ENCODE data around the gene COL21A1. TPM values are rescaled to one million over a fixed set of nuclear protein-coding genes. Genes with fewer than 3 reads are reported as not detected.

Gene COL21A1
- 0.42 to 1.6 TPM (median 0.64 TPM) in 5 replicates for total RNA-seq (2022; extraction: Qiagen RNA extraction)

DNA sequence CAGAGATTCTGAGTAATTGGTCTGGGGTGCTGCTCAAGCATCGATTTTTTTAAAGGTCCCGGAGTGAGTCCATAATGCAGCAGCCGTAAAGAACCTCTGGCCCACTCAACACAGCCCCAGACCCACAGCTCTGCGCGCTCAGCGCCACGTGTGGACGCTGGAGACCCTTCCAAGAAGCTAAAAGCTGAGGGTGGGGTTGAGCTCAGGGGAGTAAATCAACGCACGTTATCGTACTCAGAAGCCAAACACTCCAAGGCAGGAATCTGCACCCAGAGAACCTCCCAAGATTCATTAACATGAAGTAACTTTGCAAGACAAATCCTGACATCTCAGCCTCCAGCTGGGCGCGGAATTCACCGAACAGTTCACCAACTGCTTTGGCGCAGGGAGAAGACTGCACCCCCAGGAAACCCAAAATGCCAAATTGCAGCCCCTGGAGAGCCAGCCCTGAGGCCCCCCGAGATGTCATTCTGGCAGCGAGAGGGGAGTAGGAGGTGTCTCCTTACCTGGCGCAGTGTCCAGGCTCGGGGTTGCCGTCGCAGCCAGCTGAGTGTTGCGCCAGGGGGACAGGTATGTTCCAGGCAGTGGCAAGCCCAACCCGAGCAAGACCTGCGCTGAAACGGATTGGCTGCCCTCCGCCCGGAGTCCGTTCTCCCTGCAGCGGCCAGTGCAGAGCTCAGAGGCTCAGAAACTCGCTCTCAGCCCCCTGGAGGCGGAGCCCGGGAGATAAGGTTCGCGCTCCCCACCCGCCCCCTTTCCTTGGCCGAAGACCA lies at the start of gene COL21A1:
Gene COL21A1, minus strand, starts transcription at position 700 of the 773 bp plus-strand sequence. CDS start 64,962 bp downstream, outside the sequence.

